Stimulated activated CD4-positive, alpha-beta T cell treated with anti-CD3 and anti-CD28 coated beads, Interleukin-2, amount 100 ng/mL, for 4 hours (primary cell): ENCODE measurements around the gene KMT2C.

Experiments
- DNase-seq: peaks from one replicate; pipeline ENCODE4 v3.0.0-alpha.2; 2020; ENCODE audit warnings: low read depth

KMT2C gene

GRCh38 chr7:152137476-152138025, 298.3 kb downstream of the KMT2C start:
- DNase-seq = no peak

- DNase-seq = no peak
These were observed 299.1 kb downstream of the KMT2C start for GRCh38 chr7:152136686-152137085.

- no peak for DNase-seq
These were observed 302.0 kb downstream of the KMT2C start for GRCh38 chr7:152133804-152134203.

DNA sequence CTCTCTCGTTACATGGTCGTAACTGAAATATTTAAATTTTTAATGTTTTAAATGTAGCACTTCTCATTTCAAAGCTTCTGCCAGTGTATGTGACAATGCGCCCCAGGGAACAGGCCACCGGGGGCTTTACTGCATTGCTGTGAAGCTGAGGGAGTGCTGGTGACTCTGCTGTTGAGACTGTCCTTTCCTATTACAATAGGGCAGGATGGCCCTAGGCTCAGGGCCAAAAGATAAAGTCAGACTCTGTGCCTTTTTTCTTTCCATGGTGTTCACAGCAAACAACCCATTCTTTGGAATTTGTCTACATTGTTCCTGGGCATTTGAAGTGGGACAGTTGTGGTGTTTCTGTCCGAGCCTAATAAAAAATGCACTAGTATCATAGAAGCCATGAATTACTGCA, 303.0 kb downstream of the KMT2C start:
- DNase-seq = no peak

GRCh38 chr7:152131981-152132494, 303.8 kb downstream of the KMT2C start:
- no peak for DNase-seq

- DNase-seq = no peak
These were observed 304.9 kb downstream of the KMT2C start for GRCh38 chr7:152130658-152131590.

GRCh38 chr7:152129682-152130081, 306.1 kb downstream of the KMT2C start:
- DNase-seq = no peak

GRCh38 chr7:152128741-152129461, 306.9 kb downstream of the KMT2C start:
- no peak for DNase-seq

DNA sequence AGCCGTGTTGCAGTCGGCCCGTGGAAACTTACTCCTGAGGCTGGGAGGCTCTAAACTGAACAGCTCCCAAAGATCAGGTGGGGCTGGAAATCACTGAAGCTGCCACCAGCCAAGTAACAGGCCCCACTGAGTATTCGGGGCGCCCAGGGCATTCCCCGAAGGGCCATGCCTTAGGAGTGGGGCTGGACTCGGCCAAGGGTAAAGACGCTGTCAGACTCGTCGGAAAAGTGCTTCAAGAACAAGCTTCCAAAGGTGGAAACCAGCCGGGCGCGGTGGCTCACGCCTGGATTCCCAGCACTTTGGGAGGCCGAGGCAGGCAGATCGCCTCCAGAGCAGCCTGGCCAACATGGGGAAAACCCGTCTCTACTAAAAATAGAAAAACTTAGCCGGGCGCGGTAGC, 307.6 kb downstream of the KMT2C start:
- DNase-seq = no peak

DNA sequence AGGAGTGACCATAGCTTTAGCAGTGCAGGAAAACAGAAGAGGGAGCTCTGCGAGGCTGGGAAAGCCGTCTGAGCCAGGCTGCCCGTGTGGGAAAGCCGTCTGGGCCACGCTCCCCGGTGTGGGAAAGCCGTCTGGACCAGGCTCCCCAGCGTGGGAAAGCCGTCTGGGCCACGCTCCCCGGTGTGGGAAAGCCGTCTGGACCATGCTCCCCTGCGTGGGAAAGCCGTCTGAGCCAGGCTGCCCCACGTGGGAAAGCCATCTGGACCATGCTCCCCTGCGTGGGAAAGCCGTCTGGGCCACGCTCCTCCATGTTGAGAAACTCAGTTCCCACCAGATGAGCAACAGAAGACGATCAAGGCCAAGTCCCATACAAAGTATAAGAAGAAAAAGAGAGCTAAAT, 308.6 kb downstream of the KMT2C start:
- DNase-seq = no peak

- no peak for DNase-seq
These were observed 309.1 kb downstream of the KMT2C start for GRCh38 chr7:152126741-152127140.

GRCh38 chr7:152122540-152122939, 313.3 kb downstream of the KMT2C start:
- no peak for DNase-seq

- no peak for DNase-seq
These were observed 314.4 kb downstream of the KMT2C start for GRCh38 chr7:152121432-152121831.

GRCh38 chr7:152120776-152121175, 315.0 kb downstream of the KMT2C start:
- DNase-seq = no peak

- no peak for DNase-seq
These were observed 315.6 kb downstream of the KMT2C start for GRCh38 chr7:152120210-152120609.

- DNase-seq = no peak
These were observed 318.4 kb downstream of the KMT2C start for GRCh38 chr7:152117356-152117755.

DNA sequence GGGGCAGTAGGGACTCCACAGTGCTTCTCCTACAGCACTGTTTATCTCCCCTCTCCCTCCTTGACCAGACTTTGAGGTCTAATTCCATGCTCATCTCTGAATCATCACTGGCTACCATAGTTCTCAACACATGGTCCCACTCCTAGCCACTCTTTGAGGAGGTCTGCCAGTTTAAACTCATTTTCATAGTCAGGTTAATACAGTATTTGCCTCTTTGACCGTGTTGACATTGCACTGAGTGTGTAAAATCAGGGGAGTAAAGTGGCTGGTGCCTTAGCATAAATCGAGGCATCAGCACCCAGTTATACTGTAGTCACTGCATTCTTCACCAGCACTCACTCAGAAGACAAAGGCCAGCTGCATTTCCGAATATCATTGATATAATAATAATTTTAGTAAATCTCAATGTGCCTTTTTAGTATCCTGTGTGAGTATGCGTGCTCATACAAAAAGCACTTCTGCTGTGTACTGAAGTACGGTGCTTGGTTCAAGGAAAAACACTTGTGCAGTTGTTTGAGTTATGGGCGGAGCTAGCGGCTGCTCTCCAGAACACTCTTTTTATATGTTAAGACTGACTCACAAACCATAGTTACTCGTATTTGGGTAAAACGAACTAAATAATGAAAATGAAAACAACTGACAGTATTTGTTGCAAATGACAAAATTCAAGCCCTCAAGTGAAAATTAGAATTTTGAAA, 320.6 kb downstream of the KMT2C start:
- DNase-seq = no peak

DNA sequence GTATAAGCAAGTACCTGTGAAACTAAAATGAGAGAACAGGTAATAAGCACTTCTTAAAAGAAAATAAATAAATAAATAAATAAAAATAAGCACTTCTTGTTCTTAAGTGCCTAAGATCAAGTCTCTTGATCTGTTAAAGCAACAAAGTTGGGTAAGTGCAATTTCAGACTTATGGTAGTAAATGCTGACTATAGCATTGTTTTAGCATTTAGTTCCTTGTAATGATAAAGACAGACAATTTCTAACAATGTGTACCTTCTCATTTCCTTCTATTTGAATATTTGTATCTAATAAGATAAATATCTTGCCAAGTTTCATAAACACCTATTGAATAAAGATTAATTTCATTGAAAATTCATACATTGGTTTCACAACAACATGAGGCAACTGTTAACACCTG, 323.0 kb downstream of the KMT2C start:
- no peak for DNase-seq

DNA sequence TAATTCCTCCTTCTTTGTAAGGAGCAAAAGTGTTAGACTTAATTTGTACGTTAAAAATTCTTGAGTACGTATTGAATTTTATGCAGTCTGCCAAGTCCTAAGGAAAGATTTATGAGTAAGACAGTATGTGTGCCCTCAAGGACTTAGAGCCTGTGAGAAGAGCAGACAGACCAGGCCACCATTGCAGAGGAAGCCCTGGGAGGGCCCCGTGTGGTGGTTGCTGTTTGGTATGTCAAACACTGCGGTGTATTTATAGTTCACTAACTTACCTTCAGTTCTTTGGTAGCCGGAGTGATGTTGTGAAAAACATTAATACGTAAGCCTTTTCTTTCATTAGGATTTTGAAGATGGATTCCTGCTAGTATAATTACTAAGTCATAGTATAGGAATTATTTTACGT, 327.4 kb downstream of the KMT2C start:
- no peak for DNase-seq

- no peak for DNase-seq
These were observed 327.9 kb downstream of the KMT2C start for GRCh38 chr7:152107945-152108344.

- DNase-seq = no peak
These were observed 328.8 kb downstream of the KMT2C start for GRCh38 chr7:152106990-152107389.

GRCh38 chr7:152105205-152105604, 330.6 kb downstream of the KMT2C start:
- no peak for DNase-seq
